ENCODE measurements around the gene PTPRN. TPM values are rescaled to one million over a fixed set of nuclear protein-coding genes. Genes with fewer than 3 reads are reported as not detected.

The PTPRN gene
- 60.9 TPM for polyA plus RNA-seq (2013, experiment 1 of 2)
- 50.0 TPM for polyA plus RNA-seq (2013, experiment 2 of 2)

DNA sequence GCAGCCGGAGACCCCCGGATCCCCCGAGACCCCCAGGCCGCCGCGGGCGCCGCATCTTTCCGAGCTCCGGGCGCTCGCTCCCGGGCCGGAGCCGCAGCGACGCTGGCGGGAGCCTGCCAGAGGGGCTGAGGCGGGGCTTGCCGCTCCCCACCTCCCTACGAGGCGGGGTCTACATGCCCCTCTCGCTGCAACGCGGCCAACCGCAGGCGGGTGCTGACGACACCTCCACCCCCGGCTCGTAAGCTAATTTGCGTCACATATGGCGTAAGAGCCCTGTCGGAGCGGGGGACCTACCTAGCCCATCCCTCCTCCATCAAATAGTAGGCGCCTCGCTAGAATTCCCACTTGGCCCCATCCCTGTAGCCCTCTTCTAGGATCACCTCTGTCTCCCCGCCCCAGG is at the start of gene PTPRN:
Gene PTPRN (minus strand): TSS at position 124 of the 400 bp plus-strand sequence. CDS start 69 bp downstream, at position 55.
- H3K9me3 ChIP-seq (ENCODE audit: control insufficient read depth, low read length), result no peaks in the 10 kb centered on the region
- H3K36me3 ChIP-seq (ENCODE audit: control insufficient read depth, insufficient read depth, low read length), result peaks cover 16% of the 10 kb centered on the region
- H3K27ac ChIP-seq (ENCODE audit: low read depth, low read length, severe bottlenecking), result peak within 1 kb of the TSS; percentile 90
- H3K4me1 ChIP-seq (ENCODE audit: control insufficient read depth, insufficient read depth, low read length, poor library complexity, severe bottlenecking), result peaks cover 7% of the 10 kb centered on the region
- WGBS, 2 experiments (ENCODE audit: insufficient coverage in 2 of 2), result 1 to 2% methylated on average over 31 to 34 of the region's 37 CpGs
- peak within 1 kb of the TSS; percentile 60 for H3K4me3 ChIP-seq (ENCODE audit: extremely low read depth, insufficient read depth, low read length, poor library complexity, severe bottlenecking)

DNA sequence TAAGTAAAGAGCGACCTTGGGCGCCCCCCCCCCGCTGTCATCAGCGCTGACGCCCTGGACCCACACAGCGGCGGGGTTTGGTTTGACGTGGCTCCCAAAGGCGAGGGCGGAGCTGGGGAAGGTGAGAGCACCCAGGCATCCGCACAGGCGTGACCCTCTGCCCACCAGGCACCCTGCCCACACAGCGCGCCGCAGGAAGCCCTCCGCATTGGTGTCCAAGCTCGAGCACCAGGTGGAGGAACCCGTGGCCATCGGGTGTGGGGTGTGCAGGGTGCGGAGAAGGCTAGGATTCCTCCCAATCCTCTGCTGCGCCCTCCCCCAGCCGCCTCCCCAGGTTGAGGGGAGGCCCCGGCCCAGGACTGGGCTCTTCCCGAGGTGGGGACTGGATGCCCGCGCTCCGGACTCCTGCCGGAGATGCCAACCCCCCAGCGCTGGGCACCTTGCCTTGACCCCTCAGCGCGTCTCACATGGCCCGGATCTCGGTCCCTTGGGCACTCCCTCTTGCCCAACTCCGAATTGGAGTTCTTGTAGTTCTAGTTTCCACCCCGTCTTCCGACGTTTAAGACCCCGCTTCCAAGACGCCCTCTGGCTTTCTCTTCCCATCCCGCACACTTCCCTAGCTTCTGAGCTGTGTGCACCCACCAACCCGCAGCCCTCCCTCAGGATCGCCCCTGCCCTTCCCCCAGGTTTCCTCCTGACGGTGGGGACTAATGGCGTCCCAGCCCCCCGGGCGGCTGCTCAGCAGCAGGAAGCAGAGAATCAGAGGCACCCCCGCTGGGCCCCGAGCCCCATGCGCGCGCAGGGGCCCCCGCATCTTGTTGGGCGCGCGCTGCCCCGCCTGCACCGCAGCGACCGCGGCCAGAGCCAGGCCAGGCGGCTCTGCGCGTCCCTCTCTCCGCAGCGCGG is 49.2 kb upstream of the PTPRN start:
- Histone ChIP-seq H3K9me3 (ENCODE audit: control insufficient read depth, low read length) (no peaks in the 10 kb centered on the region), H3K36me3 (ENCODE audit: control insufficient read depth, insufficient read depth, low read length) (no peaks in the 10 kb centered on the region), H3K4me1 (ENCODE audit: control insufficient read depth, insufficient read depth, low read length, poor library complexity, severe bottlenecking) (peaks cover 12% of the 10 kb centered on the region), H3K27ac (ENCODE audit: low read depth, low read length, severe bottlenecking) (no peak overlapping the region), H3K4me3 (ENCODE audit: extremely low read depth, insufficient read depth, low read length, poor library complexity, severe bottlenecking) (peak overlapping the region; percentile 22)
- WGBS, 2 experiments (ENCODE audit: insufficient coverage in 2 of 2), result 4 to 6% methylated on average over 52 to 54 of the region's 66 CpGs

DNA sequence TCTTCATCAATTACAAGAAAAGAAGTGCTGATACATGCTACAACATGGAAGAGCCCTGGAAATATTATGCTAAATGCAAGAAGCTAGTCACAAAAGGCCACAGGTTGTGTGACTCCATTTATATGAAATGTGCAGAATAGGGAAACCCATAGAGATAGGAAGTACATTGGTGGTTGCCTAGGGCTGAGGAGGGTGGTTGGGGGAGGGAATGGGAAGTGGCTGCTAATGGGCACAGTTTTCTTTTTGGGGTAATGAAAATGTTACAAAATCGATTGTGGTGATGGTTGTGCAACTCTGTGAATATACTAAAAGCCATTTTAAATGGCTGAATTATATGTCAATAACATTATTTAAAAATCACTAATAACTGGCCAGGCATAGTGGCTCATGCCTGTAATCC is 47.6 kb upstream of the PTPRN start:
- H3K4me3 ChIP-seq (ENCODE audit: extremely low read depth, insufficient read depth, low read length, poor library complexity, severe bottlenecking), result no peak overlapping the region
- WGBS, 2 experiments (ENCODE audit: insufficient coverage in 2 of 2), result no CpG with 5 or more reads among the region's 1 CpG
- no peak overlapping the region for H3K27ac ChIP-seq (ENCODE audit: low read depth, low read length, severe bottlenecking)
- H3K36me3 ChIP-seq (ENCODE audit: control insufficient read depth, insufficient read depth, low read length), result no peaks in the 10 kb centered on the region
- H3K4me1 ChIP-seq (ENCODE audit: control insufficient read depth, insufficient read depth, low read length, poor library complexity, severe bottlenecking), result peaks cover 8% of the 10 kb centered on the region
- H3K9me3 ChIP-seq (ENCODE audit: control insufficient read depth, low read length), result no peaks in the 10 kb centered on the region

DNA sequence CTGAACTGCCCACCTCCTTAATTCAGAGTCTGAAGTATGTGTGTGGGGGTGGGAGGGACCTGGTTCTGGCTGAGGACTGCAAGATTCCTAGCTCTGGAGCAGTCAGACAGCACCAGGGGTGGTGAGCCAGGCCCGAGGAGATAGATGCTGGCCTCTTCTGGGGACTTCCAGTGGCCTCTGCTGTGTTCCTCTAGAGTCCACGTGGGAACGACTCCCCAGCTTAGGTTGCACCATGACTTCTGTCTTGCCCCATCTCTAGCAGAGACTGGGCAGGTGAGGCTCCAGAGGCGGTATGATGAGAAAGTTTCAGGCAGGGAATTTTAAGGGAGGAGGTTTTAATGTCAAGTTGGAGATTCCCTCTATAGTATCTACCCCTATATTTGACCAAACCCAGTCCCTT is 45.4 kb upstream of the PTPRN start:
- WGBS, 2 experiments (ENCODE audit: insufficient coverage in 2 of 2), result 64 to 81% methylated on average over 3 of the region's 4 CpGs
- peaks cover 16% of the 10 kb centered on the region for H3K4me1 ChIP-seq (ENCODE audit: control insufficient read depth, insufficient read depth, low read length, poor library complexity, severe bottlenecking)
- no peaks in the 10 kb centered on the region for H3K36me3 ChIP-seq (ENCODE audit: control insufficient read depth, insufficient read depth, low read length)
- H3K9me3 ChIP-seq (ENCODE audit: control insufficient read depth, low read length), result no peaks in the 10 kb centered on the region
- H3K27ac ChIP-seq (ENCODE audit: low read depth, low read length, severe bottlenecking), result no peak overlapping the region
- no peak overlapping the region for H3K4me3 ChIP-seq (ENCODE audit: extremely low read depth, insufficient read depth, low read length, poor library complexity, severe bottlenecking)

DNA sequence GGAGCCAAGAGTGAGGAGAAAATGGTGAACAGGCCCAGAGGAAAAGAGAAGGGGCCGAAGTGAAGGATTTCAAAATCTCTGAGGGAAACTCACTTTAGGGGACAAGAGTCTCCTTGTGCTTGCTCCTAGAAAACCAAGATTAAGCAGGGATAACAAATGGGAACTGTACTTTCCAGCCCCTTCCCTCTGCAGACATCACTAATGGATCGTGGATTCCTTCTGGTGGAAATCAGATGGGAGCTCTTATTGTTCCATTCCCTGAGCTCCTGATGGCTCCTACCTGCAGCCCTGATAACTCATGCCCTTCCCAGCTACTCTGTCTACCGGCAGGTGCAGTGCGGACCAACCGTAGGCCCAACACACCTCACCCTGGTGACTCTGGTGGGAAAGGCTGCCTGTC is 43.9 kb upstream of the PTPRN start:
- WGBS, 2 experiments (ENCODE audit: insufficient coverage in 2 of 2), result 71 to 100% methylated on average over 1 to 5 of the region's 5 CpGs

DNA sequence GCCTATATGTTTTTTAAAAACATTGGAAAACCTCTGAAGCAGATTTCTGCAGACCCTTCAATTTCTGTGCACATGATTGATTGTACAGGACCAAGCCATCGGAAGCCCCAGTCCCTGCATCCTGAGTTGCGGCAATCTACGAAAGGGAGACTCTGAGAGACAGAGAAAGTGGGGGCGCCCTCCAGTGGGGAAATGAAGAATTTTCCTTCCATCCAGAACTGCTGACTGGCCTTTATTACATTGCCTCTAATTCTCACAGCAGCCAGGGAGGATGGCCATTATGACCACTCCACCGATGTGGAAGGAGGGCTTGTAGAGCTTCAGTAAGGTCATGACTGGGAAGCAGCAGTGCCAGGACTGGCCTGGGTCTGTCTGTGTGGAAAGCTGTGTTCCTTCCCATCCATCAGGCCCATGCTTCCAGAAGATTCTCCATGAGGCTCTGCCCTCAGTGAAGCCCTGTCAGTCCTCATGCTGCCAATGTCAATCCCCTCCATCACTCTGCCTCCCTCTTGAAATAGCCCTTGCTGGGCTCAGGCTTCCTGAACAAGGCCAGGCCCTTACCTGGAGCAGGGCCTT is 43.3 kb upstream of the PTPRN start:
- Histone ChIP-seq H3K9me3 (ENCODE audit: control insufficient read depth, low read length) (no peaks in the 10 kb centered on the region), H3K4me1 (ENCODE audit: control insufficient read depth, insufficient read depth, low read length, poor library complexity, severe bottlenecking) (peaks cover 8% of the 10 kb centered on the region), H3K27ac (ENCODE audit: low read depth, low read length, severe bottlenecking) (no peak overlapping the region), H3K36me3 (ENCODE audit: control insufficient read depth, insufficient read depth, low read length) (no peaks in the 10 kb centered on the region), H3K4me3 (ENCODE audit: extremely low read depth, insufficient read depth, low read length, poor library complexity, severe bottlenecking) (no peak overlapping the region)
- 18 to 31% methylated on average over 4 to 5 of the region's 5 CpGs for whole genome bisulfite sequencing, 2 experiments (ENCODE audit: insufficient coverage in 2 of 2)

More for the DNA sequence above, 43.9 kb upstream of the PTPRN start:
- H3K4me3 ChIP-seq (ENCODE audit: extremely low read depth, insufficient read depth, low read length, poor library complexity, severe bottlenecking), result no peak overlapping the region
- H3K27ac ChIP-seq (ENCODE audit: low read depth, low read length, severe bottlenecking), result no peak overlapping the region
- H3K9me3 ChIP-seq (ENCODE audit: control insufficient read depth, low read length), result no peaks in the 10 kb centered on the region
- no peaks in the 10 kb centered on the region for H3K36me3 ChIP-seq (ENCODE audit: control insufficient read depth, insufficient read depth, low read length)
- H3K4me1 ChIP-seq (ENCODE audit: control insufficient read depth, insufficient read depth, low read length, poor library complexity, severe bottlenecking), result peaks cover 9% of the 10 kb centered on the region

DNA sequence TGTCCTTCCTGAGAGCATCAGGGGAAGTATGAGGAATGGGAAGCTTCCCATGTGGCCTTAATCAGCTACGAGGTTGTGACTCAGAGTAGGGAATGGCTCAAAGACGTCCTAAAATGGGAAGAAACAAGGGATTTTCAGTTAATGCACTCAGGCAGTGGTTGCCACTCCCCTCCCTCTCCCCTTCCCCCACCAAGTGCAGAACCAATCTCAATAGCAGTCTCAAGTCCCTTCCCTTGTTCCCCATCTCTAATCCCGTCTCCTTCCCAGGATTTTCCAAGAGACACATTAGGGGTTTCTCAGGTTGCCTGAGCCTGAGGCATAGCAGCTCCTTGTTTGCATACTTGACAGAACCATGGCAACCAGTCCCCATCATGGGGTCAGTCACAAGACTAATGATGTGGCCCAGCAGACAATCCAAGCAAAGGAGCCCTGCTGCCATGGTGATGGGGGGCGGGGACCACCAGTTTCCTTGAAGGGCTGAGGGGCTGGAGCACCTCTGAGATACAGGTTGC is 41.6 kb upstream of the PTPRN start:
- H3K9me3 ChIP-seq (ENCODE audit: control insufficient read depth, low read length), result no peaks in the 10 kb centered on the region
- peak overlapping the region; percentile 51 for H3K27ac ChIP-seq (ENCODE audit: low read depth, low read length, severe bottlenecking)
- no peaks in the 10 kb centered on the region for H3K36me3 ChIP-seq (ENCODE audit: control insufficient read depth, insufficient read depth, low read length)
- 59 to 60% methylated on average over 3 of the region's 4 CpGs for WGBS, 2 experiments (ENCODE audit: insufficient coverage in 2 of 2)
- H3K4me3 ChIP-seq (ENCODE audit: extremely low read depth, insufficient read depth, low read length, poor library complexity, severe bottlenecking), result no peak overlapping the region
- H3K4me1 ChIP-seq (ENCODE audit: control insufficient read depth, insufficient read depth, low read length, poor library complexity, severe bottlenecking), result peaks cover 8% of the 10 kb centered on the region

DNA sequence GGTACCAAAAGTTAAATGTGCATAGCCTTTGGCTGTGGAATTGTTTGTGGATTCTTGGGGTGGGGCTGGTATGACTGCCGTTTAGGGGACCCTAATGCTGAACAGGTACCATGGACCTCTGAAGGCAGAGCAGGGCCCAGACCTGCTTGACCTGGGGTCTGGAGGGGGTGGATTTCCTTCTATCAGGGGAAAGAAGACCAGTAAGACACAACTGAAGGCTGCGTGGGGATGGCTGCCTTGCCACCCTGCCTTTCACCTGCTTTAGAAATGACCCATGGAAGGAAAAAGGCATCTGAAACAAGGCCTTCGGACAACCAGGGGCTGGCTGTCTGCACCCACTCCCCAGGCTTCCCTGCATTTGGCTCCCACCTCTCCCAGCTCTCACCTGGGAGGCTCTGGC is 41.0 kb upstream of the PTPRN start:
- peak overlapping the region; percentile 51 for H3K27ac ChIP-seq (ENCODE audit: low read depth, low read length, severe bottlenecking)

DNA sequence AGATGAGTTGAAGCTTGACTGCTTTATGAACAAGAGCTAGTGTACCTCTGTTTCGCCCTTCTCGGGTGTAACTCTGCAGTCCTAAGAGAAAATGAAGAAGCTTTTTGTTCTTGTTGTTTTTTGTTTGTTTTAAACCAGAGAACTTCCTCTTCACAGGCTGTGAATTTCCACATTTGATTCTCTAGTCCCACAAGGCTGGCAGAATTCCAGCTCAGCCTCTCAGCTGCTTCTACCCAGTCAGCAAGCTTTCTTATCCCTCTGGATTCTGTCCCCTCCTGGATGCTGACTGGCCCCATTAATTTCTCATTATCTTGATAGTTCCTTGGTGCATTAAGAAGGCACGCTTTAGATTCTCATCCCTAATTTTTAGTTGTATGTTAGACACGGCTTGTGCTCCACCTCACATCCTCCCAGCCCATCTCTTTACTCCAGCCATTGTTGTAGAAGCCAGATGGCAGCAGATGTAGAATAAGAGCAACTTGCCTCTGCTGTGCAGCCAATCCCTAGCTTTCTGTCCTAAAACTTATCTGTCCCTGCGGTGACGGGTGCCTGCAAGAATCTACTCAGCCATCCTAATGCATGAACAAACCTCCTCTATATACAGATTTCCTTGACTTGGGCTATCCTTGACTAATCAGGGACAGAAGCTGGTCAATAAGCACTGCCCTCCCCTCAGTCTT is 35.7 kb upstream of the PTPRN start:
- Histone ChIP-seq H3K4me1 (ENCODE audit: control insufficient read depth, insufficient read depth, low read length, poor library complexity, severe bottlenecking) (no peaks in the 10 kb centered on the region), H3K36me3 (ENCODE audit: control insufficient read depth, insufficient read depth, low read length) (no peaks in the 10 kb centered on the region), H3K9me3 (ENCODE audit: control insufficient read depth, low read length) (no peaks in the 10 kb centered on the region), H3K4me3 (ENCODE audit: extremely low read depth, insufficient read depth, low read length, poor library complexity, severe bottlenecking) (no peak overlapping the region), H3K27ac (ENCODE audit: low read depth, low read length, severe bottlenecking) (no peak overlapping the region)
- WGBS, 2 experiments (ENCODE audit: insufficient coverage in 2 of 2), result 76 to 94% methylated on average over 2 to 4 of the region's 6 CpGs

More for the DNA sequence above, 41.0 kb upstream of the PTPRN start:
- Histone ChIP-seq H3K9me3 (ENCODE audit: control insufficient read depth, low read length) (no peaks in the 10 kb centered on the region), H3K36me3 (ENCODE audit: control insufficient read depth, insufficient read depth, low read length) (no peaks in the 10 kb centered on the region), H3K4me1 (ENCODE audit: control insufficient read depth, insufficient read depth, low read length, poor library complexity, severe bottlenecking) (peaks cover 8% of the 10 kb centered on the region), H3K4me3 (ENCODE audit: extremely low read depth, insufficient read depth, low read length, poor library complexity, severe bottlenecking) (no peak overlapping the region)
- WGBS, 2 experiments (ENCODE audit: insufficient coverage in 2 of 2), result 82 to 96% methylated on average over 3 of the region's 3 CpGs

DNA sequence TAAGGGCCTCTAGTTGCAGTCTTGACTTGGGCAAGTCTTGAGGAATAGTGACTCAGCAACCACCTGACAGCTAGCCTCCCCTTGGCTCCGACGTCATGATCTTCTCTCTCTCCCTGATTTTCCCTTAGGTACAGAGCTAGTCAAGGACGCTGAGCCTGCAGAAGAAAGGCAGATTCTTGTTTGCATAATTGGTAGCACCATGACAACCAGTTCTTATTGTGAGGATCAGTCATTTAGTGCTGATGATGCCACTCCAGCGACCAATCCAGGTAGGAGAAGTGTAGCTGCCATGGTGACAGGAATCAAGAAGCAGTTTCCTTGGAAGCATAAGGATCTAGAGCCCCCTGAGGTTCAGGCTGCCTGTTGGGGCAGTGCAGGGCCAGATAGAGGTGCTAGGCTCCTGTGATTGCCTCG is 26.2 kb upstream of the PTPRN start:
- H3K36me3 ChIP-seq (ENCODE audit: control insufficient read depth, insufficient read depth, low read length), result no peaks in the 10 kb centered on the region
- 41 to 43% methylated on average over 5 of the region's 5 CpGs for WGBS, 2 experiments (ENCODE audit: insufficient coverage in 2 of 2)
- no peaks in the 10 kb centered on the region for H3K9me3 ChIP-seq (ENCODE audit: control insufficient read depth, low read length)
- H3K4me3 ChIP-seq (ENCODE audit: extremely low read depth, insufficient read depth, low read length, poor library complexity, severe bottlenecking), result no peak overlapping the region
- H3K4me1 ChIP-seq (ENCODE audit: control insufficient read depth, insufficient read depth, low read length, poor library complexity, severe bottlenecking), result no peaks in the 10 kb centered on the region
- no peak overlapping the region for H3K27ac ChIP-seq (ENCODE audit: low read depth, low read length, severe bottlenecking)

All from mesodermal cell (in vitro differentiated cells).